ENCODE measurements around the gene HSF2. TPM values are rescaled to one million over a fixed set of nuclear protein-coding genes. Genes with fewer than 3 reads are reported as not detected.

Gene HSF2
- total and polyA plus RNA-seq, 5 donors from 2014 or later: 12.5 to 24.6 (median 18.5) TPM

GRCh38 chr6:122428781-122429180, 29.3 kb downstream of the HSF2 start:
- no peak overlapping the region for H3K27ac ChIP-seq (ENCODE audit: insufficient read depth, low read length, poor library complexity, severe bottlenecking)
- H3K4me1 Mint-ChIP-seq: peaks cover 8 to 19% (median 13%) of the 10 kb centered on the region in 4 donors
- H3K27me3 ChIP-seq (ENCODE audit: control insufficient read depth, insufficient read depth, low read length): no peaks in the 10 kb centered on the region
- ATAC-seq (ENCODE audit: low read depth in 2 of 2) (no peak), DNase-seq (no peak)
- no peak overlapping the region for H3K4me3 Mint-ChIP-seq
- no peaks in the 10 kb centered on the region for H3K27me3 Mint-ChIP-seq
- H3K9me3 ChIP-seq (ENCODE audit: control insufficient read depth in 2 of 2, low read length in 2 of 2): no peaks in the 10 kb centered on the region
- H3K4me1 ChIP-seq (ENCODE audit: control insufficient read depth, insufficient read depth, low read length, poor library complexity, severe bottlenecking): no peaks in the 10 kb centered on the region
- peaks cover 36% of the 10 kb centered on the region for H3K36me3 ChIP-seq (ENCODE audit: control insufficient read depth, insufficient read depth, low read length)
- H3K4me3 ChIP-seq (ENCODE audit: low read depth, low read length): no peak overlapping the region
- no peaks in the 10 kb centered on the region for H3K9me3 Mint-ChIP-seq
- H3K27ac Mint-ChIP-seq: no peak overlapping the region
- peaks cover 46% of the 10 kb centered on the region for H3K36me3 Mint-ChIP-seq

- Mint-ChIP-seq H3K27me3 (no peaks in the 10 kb centered on the region), H3K4me1 (peaks cover 8 to 18% (median 14%) of the 10 kb centered on the region in 4 donors), H3K36me3 (peaks cover 44% of the 10 kb centered on the region), H3K4me3 (no peak overlapping the region), H3K27ac (no peak overlapping the region), H3K9me3 (no peaks in the 10 kb centered on the region)
- H3K36me3 ChIP-seq (ENCODE audit: control insufficient read depth, insufficient read depth, low read length): peaks cover 32% of the 10 kb centered on the region
- H3K4me1 ChIP-seq (ENCODE audit: control insufficient read depth, insufficient read depth, low read length, poor library complexity, severe bottlenecking): no peaks in the 10 kb centered on the region
- no peak overlapping the region for H3K27ac ChIP-seq (ENCODE audit: insufficient read depth, low read length, poor library complexity, severe bottlenecking)
- H3K27me3 ChIP-seq (ENCODE audit: control insufficient read depth, insufficient read depth, low read length): no peaks in the 10 kb centered on the region
- no peak overlapping the region for H3K4me3 ChIP-seq (ENCODE audit: low read depth, low read length)
- DNase-seq: no peak
- H3K9me3 ChIP-seq (ENCODE audit: control insufficient read depth in 2 of 2, low read length in 2 of 2): no peaks in the 10 kb centered on the region
- no peak for ATAC-seq (ENCODE audit: low read depth in 2 of 2)
Observed at GRCh38 chr6:122429323-122429722, 29.9 kb downstream of the HSF2 start.

GRCh38 chr6:122431780-122432179, 32.3 kb downstream of the HSF2 start:
- no peaks in the 10 kb centered on the region for H3K9me3 ChIP-seq (ENCODE audit: control insufficient read depth in 2 of 2, low read length in 2 of 2)
- Mint-ChIP-seq H3K4me3 (no peak overlapping the region), H3K27me3 (no peaks in the 10 kb centered on the region), H3K9me3 (peaks cover 0 to under 1% (median 0%) of the 10 kb centered on the region in 7 donors), H3K36me3 (peaks cover 35% of the 10 kb centered on the region), H3K4me1 (peaks cover 8 to 20% (median 13%) of the 10 kb centered on the region in 4 donors), H3K27ac (no peak overlapping the region)
- no peaks in the 10 kb centered on the region for H3K27me3 ChIP-seq (ENCODE audit: control insufficient read depth, insufficient read depth, low read length)
- DNase-seq (no peak), ATAC-seq (ENCODE audit: low read depth in 2 of 2) (no peak)
- no peaks in the 10 kb centered on the region for H3K4me1 ChIP-seq (ENCODE audit: control insufficient read depth, insufficient read depth, low read length, poor library complexity, severe bottlenecking)
- H3K4me3 ChIP-seq (ENCODE audit: low read depth, low read length): no peak overlapping the region
- peaks cover 25% of the 10 kb centered on the region for H3K36me3 ChIP-seq (ENCODE audit: control insufficient read depth, insufficient read depth, low read length)
- no peak overlapping the region for H3K27ac ChIP-seq (ENCODE audit: insufficient read depth, low read length, poor library complexity, severe bottlenecking)

- peak overlapping the region in 1 of 3 donors; percentile 12 for H3K27ac Mint-ChIP-seq
- H3K4me1 ChIP-seq (ENCODE audit: control insufficient read depth, insufficient read depth, low read length, poor library complexity, severe bottlenecking): no peaks in the 10 kb centered on the region
- peaks cover 0 to 9% (median 0%) of the 10 kb centered on the region in 7 donors for H3K9me3 Mint-ChIP-seq
- H3K36me3 Mint-ChIP-seq: peaks cover 45% of the 10 kb centered on the region
- H3K9me3 ChIP-seq (ENCODE audit: control insufficient read depth in 2 of 2, low read length in 2 of 2): no peaks in the 10 kb centered on the region
- H3K4me3 Mint-ChIP-seq: no peak overlapping the region
- no peaks in the 10 kb centered on the region for H3K27me3 ChIP-seq (ENCODE audit: control insufficient read depth, insufficient read depth, low read length)
- ATAC-seq (ENCODE audit: low read depth in 2 of 2) (no peak), DNase-seq (no peak)
- no peak overlapping the region for H3K4me3 ChIP-seq (ENCODE audit: low read depth, low read length)
- peaks cover 31% of the 10 kb centered on the region for H3K36me3 ChIP-seq (ENCODE audit: control insufficient read depth, insufficient read depth, low read length)
- peaks cover 6 to 23% (median 13%) of the 10 kb centered on the region in 4 donors for H3K4me1 Mint-ChIP-seq
- no peaks in the 10 kb centered on the region for H3K27me3 Mint-ChIP-seq
- H3K27ac ChIP-seq (ENCODE audit: insufficient read depth, low read length, poor library complexity, severe bottlenecking): peak overlapping the region; percentile 41
Observed at GRCh38 chr6:122432816-122433215, 33.4 kb downstream of the HSF2 start.

- peak overlapping the region in 1 of 3 donors; percentile 4 for H3K27ac Mint-ChIP-seq
- H3K9me3 Mint-ChIP-seq: peaks cover 2 to 29% (median 5%) of the 10 kb centered on the region in 7 donors
- H3K27ac ChIP-seq (ENCODE audit: insufficient read depth, low read length, poor library complexity, severe bottlenecking): no peak overlapping the region
- no peaks in the 10 kb centered on the region for H3K27me3 Mint-ChIP-seq
- H3K9me3 ChIP-seq (ENCODE audit: control insufficient read depth in 2 of 2, low read length in 2 of 2): peaks cover 12 to 14% of the 10 kb centered on the region in 2 experiments
- H3K36me3 Mint-ChIP-seq: peaks cover 70% of the 10 kb centered on the region
- no peak overlapping the region for H3K4me3 ChIP-seq (ENCODE audit: low read depth, low read length)
- H3K4me1 ChIP-seq (ENCODE audit: control insufficient read depth, insufficient read depth, low read length, poor library complexity, severe bottlenecking): no peaks in the 10 kb centered on the region
- no peak overlapping the region for H3K4me3 Mint-ChIP-seq
- no peak for ATAC-seq (ENCODE audit: low read depth in 2 of 2)
- no peak for DNase-seq
- peaks cover 0 to 28% (median 12%) of the 10 kb centered on the region in 4 donors for H3K4me1 Mint-ChIP-seq
- peaks cover 74% of the 10 kb centered on the region for H3K36me3 ChIP-seq (ENCODE audit: control insufficient read depth, insufficient read depth, low read length)
- H3K27me3 ChIP-seq (ENCODE audit: control insufficient read depth, insufficient read depth, low read length): no peaks in the 10 kb centered on the region
Observed at GRCh38 chr6:122438975-122439374, 39.5 kb downstream of the HSF2 start.

GRCh38 chr6:122445274-122445673, 45.8 kb downstream of the HSF2 start:
- Mint-ChIP-seq H3K27me3 (no peaks in the 10 kb centered on the region), H3K36me3 (peaks cover 48% of the 10 kb centered on the region), H3K4me3 (no peak overlapping the region)

GRCh38 chr6:122449069-122449468, 49.6 kb downstream of the HSF2 start:
- Mint-ChIP-seq H3K9me3 (no peaks in the 10 kb centered on the region), H3K36me3 (peaks cover 53% of the 10 kb centered on the region), H3K4me1 (peaks cover 23 to 46% (median 28%) of the 10 kb centered on the region in 4 donors), H3K27me3 (no peaks in the 10 kb centered on the region), H3K27ac (peak overlapping the region in 1 of 3 donors; percentile 61), H3K4me3 (no peak overlapping the region)
- ATAC-seq (ENCODE audit: low read depth in 2 of 2) (no peak), DNase-seq (no peak)
- Histone ChIP-seq H3K4me3 (ENCODE audit: low read depth, low read length) (no peak overlapping the region), H3K27ac (ENCODE audit: insufficient read depth, low read length, poor library complexity, severe bottlenecking) (no peak overlapping the region), H3K27me3 (ENCODE audit: control insufficient read depth, insufficient read depth, low read length) (no peaks in the 10 kb centered on the region), H3K36me3 (ENCODE audit: control insufficient read depth, insufficient read depth, low read length) (peaks cover 95% of the 10 kb centered on the region), H3K9me3 (ENCODE audit: control insufficient read depth in 2 of 2, low read length in 2 of 2) (no peaks in the 10 kb centered on the region), H3K4me1 (ENCODE audit: control insufficient read depth, insufficient read depth, low read length, poor library complexity, severe bottlenecking) (no peaks in the 10 kb centered on the region)

More at GRCh38 chr6:122445274-122445673, 45.8 kb downstream of the HSF2 start:
- peaks cover 0 to 2% of the 10 kb centered on the region in 2 experiments for H3K9me3 ChIP-seq (ENCODE audit: control insufficient read depth in 2 of 2, low read length in 2 of 2)
- H3K27me3 ChIP-seq (ENCODE audit: control insufficient read depth, insufficient read depth, low read length): no peaks in the 10 kb centered on the region
- H3K36me3 ChIP-seq (ENCODE audit: control insufficient read depth, insufficient read depth, low read length): peaks cover 90% of the 10 kb centered on the region
- ATAC-seq (ENCODE audit: low read depth in 2 of 2): no peak
- H3K9me3 Mint-ChIP-seq: peaks cover 0 to 7% (median under 1%) of the 10 kb centered on the region in 7 donors
- no peak for DNase-seq
- no peak overlapping the region for H3K4me3 ChIP-seq (ENCODE audit: low read depth, low read length)
- no peak overlapping the region for H3K27ac ChIP-seq (ENCODE audit: insufficient read depth, low read length, poor library complexity, severe bottlenecking)
- H3K27ac Mint-ChIP-seq: no peak overlapping the region
- H3K4me1 Mint-ChIP-seq: peaks cover 19 to 35% (median 23%) of the 10 kb centered on the region in 4 donors
- H3K4me1 ChIP-seq (ENCODE audit: control insufficient read depth, insufficient read depth, low read length, poor library complexity, severe bottlenecking): no peaks in the 10 kb centered on the region

GRCh38 chr6:122452509-122452908, 53.1 kb downstream of the HSF2 start:
- Mint-ChIP-seq H3K4me3 (no peak overlapping the region), H3K36me3 (peaks cover 56% of the 10 kb centered on the region), H3K27ac (no peak overlapping the region), H3K9me3 (no peaks in the 10 kb centered on the region), H3K27me3 (no peaks in the 10 kb centered on the region), H3K4me1 (peaks cover 35 to 58% (median 42%) of the 10 kb centered on the region in 4 donors)
- Histone ChIP-seq H3K4me3 (ENCODE audit: low read depth, low read length) (no peak overlapping the region), H3K27ac (ENCODE audit: insufficient read depth, low read length, poor library complexity, severe bottlenecking) (peak overlapping the region; percentile 14), H3K27me3 (ENCODE audit: control insufficient read depth, insufficient read depth, low read length) (no peaks in the 10 kb centered on the region), H3K9me3 (ENCODE audit: control insufficient read depth in 2 of 2, low read length in 2 of 2) (no peaks in the 10 kb centered on the region), H3K36me3 (ENCODE audit: control insufficient read depth, insufficient read depth, low read length) (peaks cover 98% of the 10 kb centered on the region), H3K4me1 (ENCODE audit: control insufficient read depth, insufficient read depth, low read length, poor library complexity, severe bottlenecking) (peaks cover 10% of the 10 kb centered on the region)
- ATAC-seq (ENCODE audit: low read depth in 2 of 2) (no peak), DNase-seq (no peak)

Measured in CD4-positive, CD25-positive, alpha-beta regulatory T cell (primary cell).